Measurements from ENCODE around the gene PRKG1.

Gene PRKG1

GRCh38 chr10:51821045-51821444 is 746.8 kb downstream of the PRKG1 start:
- no peak for DNase-seq (ENCODE audit: insufficient read length, low spot score)
- FAIRE-seq, result no peak
- TF ChIP-seq TAF1 (IDR thresholded peaks at IDR 0.05; ENCODE audit: low read depth, low read length), result no peak
- no peak for TF ChIP-seq POU2F2 (IDR thresholded peaks at IDR 0.05; ENCODE audit: low read depth, low read length)
- TF ChIP-seq PAX5 (IDR thresholded peaks at IDR 0.05; ENCODE audit: insufficient read depth, low read length, severe bottlenecking), result no peak
- TF ChIP-seq POLR2A (IDR thresholded peaks at IDR 0.05; ENCODE audit: low read depth, low read length), result no peak
- TF ChIP-seq POLR2AphosphoS5 (IDR thresholded peaks at IDR 0.05; ENCODE audit: low read depth, low read length), result no peak
- TF ChIP-seq SPI1 (IDR thresholded peaks at IDR 0.05; ENCODE audit: low read depth, low read length), result no peak

GRCh38 chr10:51821745-51822144 is 747.5 kb downstream of the PRKG1 start:
- TF ChIP-seq SPI1 (IDR thresholded peaks at IDR 0.05; ENCODE audit: low read depth, low read length) (no peak), POLR2A (IDR thresholded peaks at IDR 0.05; ENCODE audit: low read depth, low read length) (no peak), PAX5 (IDR thresholded peaks at IDR 0.05; ENCODE audit: insufficient read depth, low read length, severe bottlenecking) (no peak), POU2F2 (IDR thresholded peaks at IDR 0.05; ENCODE audit: low read depth, low read length) (no peak), POLR2AphosphoS5 (IDR thresholded peaks at IDR 0.05; ENCODE audit: low read depth, low read length) (no peak)
- no peak for DNase-seq (ENCODE audit: insufficient read length, low spot score)
- no peak for FAIRE-seq

- DNase-seq (ENCODE audit: insufficient read length, low spot score) (no peak), FAIRE-seq (no peak)
- no peak for TF ChIP-seq SPI1 (IDR thresholded peaks at IDR 0.05; ENCODE audit: low read depth, low read length)
- no peak for TF ChIP-seq PAX5 (IDR thresholded peaks at IDR 0.05; ENCODE audit: insufficient read depth, low read length, severe bottlenecking)
- TF ChIP-seq POLR2A (IDR thresholded peaks at IDR 0.05; ENCODE audit: low read depth, low read length), result no peak
- TF ChIP-seq POU2F2 (IDR thresholded peaks at IDR 0.05; ENCODE audit: low read depth, low read length), result no peak
- no peak for TF ChIP-seq TAF1 (IDR thresholded peaks at IDR 0.05; ENCODE audit: low read depth, low read length)
- TF ChIP-seq POLR2AphosphoS5 (IDR thresholded peaks at IDR 0.05; ENCODE audit: low read depth, low read length), result no peak
Measured at GRCh38 chr10:51832652-51833383, 758.5 kb downstream of the PRKG1 start.

GRCh38 chr10:51834548-51834947 is 760.3 kb downstream of the PRKG1 start:
- no peak for TF ChIP-seq POLR2AphosphoS5 (IDR thresholded peaks at IDR 0.05; ENCODE audit: low read depth, low read length)
- no peak for TF ChIP-seq SPI1 (IDR thresholded peaks at IDR 0.05; ENCODE audit: low read depth, low read length)
- no peak for TF ChIP-seq PAX5 (IDR thresholded peaks at IDR 0.05; ENCODE audit: insufficient read depth, low read length, severe bottlenecking)
- no peak for TF ChIP-seq POLR2A (IDR thresholded peaks at IDR 0.05; ENCODE audit: low read depth, low read length)
- TF ChIP-seq POU2F2 (IDR thresholded peaks at IDR 0.05; ENCODE audit: low read depth, low read length), result no peak
- no peak for TF ChIP-seq TAF1 (IDR thresholded peaks at IDR 0.05; ENCODE audit: low read depth, low read length)
- no peak for FAIRE-seq
- DNase-seq (ENCODE audit: insufficient read length, low spot score), result no peak

GRCh38 chr10:51838471-51838870 is 764.2 kb downstream of the PRKG1 start:
- FAIRE-seq (no peak), DNase-seq (ENCODE audit: insufficient read length, low spot score) (no peak)
- no peak for TF ChIP-seq POLR2AphosphoS5 (IDR thresholded peaks at IDR 0.05; ENCODE audit: low read depth, low read length)
- TF ChIP-seq POLR2A (IDR thresholded peaks at IDR 0.05; ENCODE audit: low read depth, low read length), result no peak
- TF ChIP-seq SPI1 (IDR thresholded peaks at IDR 0.05; ENCODE audit: low read depth, low read length), result no peak
- TF ChIP-seq POU2F2 (IDR thresholded peaks at IDR 0.05; ENCODE audit: low read depth, low read length), result no peak
- TF ChIP-seq TAF1 (IDR thresholded peaks at IDR 0.05; ENCODE audit: low read depth, low read length), result no peak
- no peak for TF ChIP-seq PAX5 (IDR thresholded peaks at IDR 0.05; ENCODE audit: insufficient read depth, low read length, severe bottlenecking)

- no peak for FAIRE-seq
- no peak for TF ChIP-seq SPI1 (IDR thresholded peaks at IDR 0.05; ENCODE audit: low read depth, low read length)
- no peak for TF ChIP-seq PAX5 (IDR thresholded peaks at IDR 0.05; ENCODE audit: insufficient read depth, low read length, severe bottlenecking)
- no peak for TF ChIP-seq TAF1 (IDR thresholded peaks at IDR 0.05; ENCODE audit: low read depth, low read length)
- no peak for TF ChIP-seq POLR2AphosphoS5 (IDR thresholded peaks at IDR 0.05; ENCODE audit: low read depth, low read length)
- TF ChIP-seq POLR2A (IDR thresholded peaks at IDR 0.05; ENCODE audit: low read depth, low read length), result no peak
- no peak for TF ChIP-seq POU2F2 (IDR thresholded peaks at IDR 0.05; ENCODE audit: low read depth, low read length)
- DNase-seq (ENCODE audit: insufficient read length, low spot score), result no peak
Measured at GRCh38 chr10:51843966-51844365, 769.7 kb downstream of the PRKG1 start.

GRCh38 chr10:51846856-51847506 is 772.7 kb downstream of the PRKG1 start:
- no peak for DNase-seq (ENCODE audit: insufficient read length, low spot score)
- FAIRE-seq, result no peak
- TF ChIP-seq POLR2AphosphoS5 (IDR thresholded peaks at IDR 0.05; ENCODE audit: low read depth, low read length) (no peak), TAF1 (IDR thresholded peaks at IDR 0.05; ENCODE audit: low read depth, low read length) (no peak), POLR2A (IDR thresholded peaks at IDR 0.05; ENCODE audit: low read depth, low read length) (no peak), SPI1 (IDR thresholded peaks at IDR 0.05; ENCODE audit: low read depth, low read length) (no peak), POU2F2 (IDR thresholded peaks at IDR 0.05; ENCODE audit: low read depth, low read length) (no peak), PAX5 (IDR thresholded peaks at IDR 0.05; ENCODE audit: insufficient read depth, low read length, severe bottlenecking) (no peak)

- FAIRE-seq, result no peak
- no peak for DNase-seq (ENCODE audit: insufficient read length, low spot score)
- no peak for TF ChIP-seq POLR2AphosphoS5 (IDR thresholded peaks at IDR 0.05; ENCODE audit: low read depth, low read length)
- no peak for TF ChIP-seq PAX5 (IDR thresholded peaks at IDR 0.05; ENCODE audit: insufficient read depth, low read length, severe bottlenecking)
- TF ChIP-seq SPI1 (IDR thresholded peaks at IDR 0.05; ENCODE audit: low read depth, low read length), result no peak
- TF ChIP-seq TAF1 (IDR thresholded peaks at IDR 0.05; ENCODE audit: low read depth, low read length), result no peak
- no peak for TF ChIP-seq POLR2A (IDR thresholded peaks at IDR 0.05; ENCODE audit: low read depth, low read length)
- TF ChIP-seq POU2F2 (IDR thresholded peaks at IDR 0.05; ENCODE audit: low read depth, low read length), result no peak
Measured at GRCh38 chr10:51852297-51852696, 778.0 kb downstream of the PRKG1 start.

- TF ChIP-seq SPI1 (IDR thresholded peaks at IDR 0.05; ENCODE audit: low read depth, low read length) (no peak), POLR2A (IDR thresholded peaks at IDR 0.05; ENCODE audit: low read depth, low read length) (no peak), PAX5 (IDR thresholded peaks at IDR 0.05; ENCODE audit: insufficient read depth, low read length, severe bottlenecking) (no peak), POU2F2 (IDR thresholded peaks at IDR 0.05; ENCODE audit: low read depth, low read length) (no peak)
- DNase-seq (ENCODE audit: insufficient read length, low spot score) (no peak), FAIRE-seq (no peak)
Measured at GRCh38 chr10:51857305-51857704, 783.0 kb downstream of the PRKG1 start.

All from GM12891 (cell line).